H1 (cell line): ENCODE measurements around the gene LINC01488. TPM values are rescaled to one million over a fixed set of nuclear protein-coding genes. Genes with fewer than 3 reads are reported as not detected.

ENCODE experiments used
- CTCF ChIA-PET: fragments of 300-600 bp; sonication (Branson Sonifier 250); formaldehyde crosslinking; loops from one replicate; lab custom pipeline; 2021; ENCODE audit not compliant: partially characterized antibody; lab: Charles Lee
- POLR2A ChIA-PET: fragments of 300-600 bp; sonication (Branson Sonifier 250); formaldehyde crosslinking; loops from one replicate; lab custom pipeline; 2021; ENCODE audit warnings: inconsistent platforms; ENCODE audit not compliant: partially characterized antibody; lab: Charles Lee
- DNase-seq, 2 experiments: peaks; one replicate each; pipeline versions ENCODE4 v3.0.0 to v3.0.0-alpha.2; 2010 to 2022; ENCODE audit warnings: low spot score in 2 of 2, low read depth in 1 of 2, mixed read lengths in 1 of 2
- FAIRE-seq: peaks from 2 replicates; lab custom pipeline; 2011; peaks lifted over from hg19 to GRCh38; lab: Jason Lieb, UNC
- H2AFZ ChIP-seq: 2 replicates; pipeline ENCODE4 v1.8.1; 2012; ENCODE audit warnings: low read length, inconsistent platforms
- H2AK5ac ChIP-seq: 2 replicates; pipeline ENCODE4 v1.6.1; 2013; ENCODE audit warnings: low read depth, low read length
- H2BK120ac ChIP-seq: replicated peaks from 2 replicates; pipeline ENCODE3; 2013; ENCODE audit warnings: low read depth, low read length, inconsistent platforms
- H2BK12ac ChIP-seq: 2 replicates; pipeline ENCODE4 v1.6.1; 2013; ENCODE audit warnings: low read depth, low read length
- H2BK15ac ChIP-seq: 2 replicates; pipeline ENCODE4 v1.6.1; 2013; ENCODE audit warnings: low read length
- H2BK20ac ChIP-seq: 2 replicates; pipeline ENCODE4 v1.6.1; 2013; ENCODE audit warnings: low read length
- H2BK5ac ChIP-seq: 2 replicates; pipeline ENCODE4 v1.6.1; 2013; ENCODE audit warnings: low read depth, low read length
- H3K14ac ChIP-seq: 2 replicates; pipeline ENCODE4 v1.6.1; 2013; ENCODE audit warnings: inconsistent platforms; ENCODE audit not compliant: insufficient read length
- H3K18ac ChIP-seq: 2 replicates; pipeline ENCODE4 v1.6.1; 2013; ENCODE audit warnings: low read length; ENCODE audit errors: extremely low read depth
- H3K23ac ChIP-seq: 2 replicates; pipeline ENCODE4 v1.6.1; 2013; ENCODE audit warnings: inconsistent platforms; ENCODE audit not compliant: insufficient read length
- H3K23me2 ChIP-seq: 2 replicates; pipeline ENCODE4 v1.6.1; 2013; ENCODE audit warnings: low read depth, low read length
- H3K27ac ChIP-seq: 2 replicates; pipeline ENCODE4 v1.6.1; 2011; ENCODE audit warnings: low read depth, low read length, inconsistent platforms
- H3K27me3 ChIP-seq, 4 experiments: replicated peaks in 1 of 4; 1 replicate in 1 of 4; 2 replicates in 3 of 4; pipeline versions ENCODE4 v1.6.1 to v1.8.1; 2011 to 2013; ENCODE audit warnings: low read length in 3 of 4, mild to moderate bottlenecking in 3 of 4, inconsistent platforms in 2 of 4, mixed read lengths in 2 of 4, moderate library complexity in 1 of 4; ENCODE audit not compliant: control insufficient read depth in 3 of 4, insufficient read depth in 3 of 4; ENCODE audit errors: extremely low read depth in 1 of 4
- H3K36me3 ChIP-seq, 4 experiments: 2 replicates each; pipeline versions ENCODE4 v1.6.1 to v1.8.1; 2011 to 2013; ENCODE audit warnings: mild to moderate bottlenecking in 4 of 4, low read length in 3 of 4, moderate library complexity in 2 of 4, control low read depth in 1 of 4, inconsistent platforms in 1 of 4; ENCODE audit not compliant: insufficient read depth in 4 of 4, control insufficient read depth in 2 of 4
- H3K4ac ChIP-seq: replicated peaks from 2 replicates; pipeline ENCODE3; 2013; ENCODE audit warnings: low read length, low read depth, mixed read lengths, inconsistent platforms; ENCODE audit not compliant: insufficient read length
- H3K4me1 ChIP-seq, 4 experiments: replicated peaks in 1 of 4; 1 replicate in 1 of 4; 2 replicates in 3 of 4; pipeline versions ENCODE4 v1.6.1 to v1.8.1; 2011 to 2013; ENCODE audit warnings: low read length in 3 of 4, inconsistent platforms in 2 of 4, mixed read lengths in 1 of 4; ENCODE audit not compliant: insufficient read depth in 4 of 4, control insufficient read depth in 3 of 4
- H3K4me2 ChIP-seq, 2 experiments: 2 replicates each; pipeline versions ENCODE4 v1.6.1 to v1.8.1; 2011 to 2013; ENCODE audit warnings: low read depth in 2 of 2, low read length in 2 of 2, control low read depth in 1 of 2, inconsistent platforms in 1 of 2, mild to moderate bottlenecking in 1 of 2; ENCODE audit not compliant: insufficient read depth in 1 of 2
- H3K4me3 ChIP-seq, 4 experiments: fragments of 200-600, 300-600 bp in 1 of 4; sonication (generic), shearing (Covaris generic), sonication (Bioruptor Twin) in 1 of 4; 2 replicates each; pipeline versions ENCODE4 v1.5.1 to v1.8.1; 2011 to 2016; ENCODE audit warnings: low read length in 4 of 4, low read depth in 3 of 4, control low read depth in 2 of 4, inconsistent platforms in 2 of 4, mild to moderate bottlenecking in 2 of 4, mixed read lengths in 1 of 4, moderate library complexity in 1 of 4; ENCODE audit not compliant: insufficient read depth in 2 of 4; ENCODE audit errors: extremely low read depth in 1 of 4
- H3K56ac ChIP-seq: replicated peaks from 2 replicates; pipeline ENCODE3; 2013; ENCODE audit warnings: low read depth, mild to moderate bottlenecking, mixed read lengths, low read length, inconsistent platforms; ENCODE audit not compliant: insufficient read length
- H3K79me1 ChIP-seq: 2 replicates; pipeline ENCODE4 v1.6.1; 2013; ENCODE audit warnings: low read depth, low read length, control low read depth
- H3K79me2 ChIP-seq, 2 experiments: 2 replicates each; pipeline versions ENCODE4 v1.6.1 to v1.8.1; 2012 to 2013; ENCODE audit warnings: low read length in 2 of 2, mild to moderate bottlenecking in 2 of 2, inconsistent platforms in 1 of 2; ENCODE audit not compliant: insufficient read depth in 2 of 2, control insufficient read depth in 1 of 2
- H3K9ac ChIP-seq, 4 experiments: replicated peaks in 1 of 4; 1 replicate in 1 of 4; 2 replicates in 3 of 4; pipeline versions ENCODE4 v1.6.1 to v1.8.1; 2011 to 2013; ENCODE audit warnings: low read depth in 3 of 4, low read length in 3 of 4, control low read depth in 2 of 4, mild to moderate bottlenecking in 2 of 4, moderate library complexity in 2 of 4, inconsistent platforms in 1 of 4; ENCODE audit errors: extremely low read depth in 1 of 4
- H3K9me3 ChIP-seq, 2 experiments: 2 replicates each; pipeline versions ENCODE4 v1.6.1 to v1.8.1; 2012 to 2013; ENCODE audit warnings: mild to moderate bottlenecking in 2 of 2, moderate library complexity in 2 of 2, control low read depth in 1 of 2, inconsistent platforms in 1 of 2, low read depth in 1 of 2, low read length in 1 of 2, mixed read lengths in 1 of 2; ENCODE audit not compliant: insufficient read depth in 2 of 2
- H4K20me1 ChIP-seq, 2 experiments: replicated peaks in 1 of 2; 2 replicates each; pipeline versions ENCODE3 to v1.8.1; 2011 to 2013; ENCODE audit warnings: inconsistent platforms in 2 of 2, low read length in 2 of 2, mild to moderate bottlenecking in 1 of 2; ENCODE audit not compliant: insufficient read depth in 2 of 2, control insufficient read depth in 1 of 2
- H4K5ac ChIP-seq: 2 replicates; pipeline ENCODE4 v1.6.1; 2013; ENCODE audit warnings: low read length, low read depth, mixed read lengths, inconsistent platforms; ENCODE audit not compliant: insufficient read length
- H4K8ac ChIP-seq: 2 replicates; pipeline ENCODE4 v1.8.0; 2013; ENCODE audit warnings: mild to moderate bottlenecking, moderate library complexity, low read length, inconsistent platforms; ENCODE audit not compliant: insufficient read depth; ENCODE audit errors: extremely low read depth
- H4K91ac ChIP-seq: replicated peaks from 2 replicates; pipeline ENCODE3; 2013; ENCODE audit warnings: low read length, mixed read lengths, inconsistent platforms; ENCODE audit not compliant: insufficient read length
- EZH2 ChIP-seq: fragments of 200-600 bp; sonication (generic); IDR thresholded peaks from 2 replicates; pipeline ENCODE4 v1.7.1; 2012; ENCODE audit warnings: low read depth, mild to moderate bottlenecking, moderate library complexity, low read length, inconsistent platforms; ENCODE audit not compliant: severe bottlenecking
- FOSL1 ChIP-seq: IDR thresholded peaks from 2 replicates; pipeline ENCODE4 v1.6.1; 2011; ENCODE audit warnings: mild to moderate bottlenecking, low read depth, low read length, moderate library complexity; ENCODE audit not compliant: insufficient read depth
- JUND ChIP-seq: IDR thresholded peaks from 2 replicates; pipeline ENCODE4 v1.6.1; 2011; ENCODE audit warnings: mild to moderate bottlenecking, improper control_type of control experiment, low read length
- RAD21 ChIP-seq, 2 experiments: IDR thresholded peaks in 1 of 2; conservative IDR thresholded peaks in 1 of 2; 2 replicates each; pipeline ENCODE4 v1.6.1; 2011; ENCODE audit warnings: low read depth in 2 of 2, low read length in 2 of 2, improper control_type of control experiment in 1 of 2, inconsistent platforms in 1 of 2, mild to moderate bottlenecking in 1 of 2, moderate library complexity in 1 of 2
- WGBS, 2 experiments: shearing (Covaris generic) in 1 of 2; methylation state at CpG; one replicate each; pipeline versions ENCODE4 v1.1.6 to v1.1.7; 2013 to 2015; ENCODE audit warnings: low lambda C conversion rate in 2 of 2, mixed read lengths in 2 of 2, inconsistent platforms in 1 of 2, low coverage in 1 of 2, missing lambda C conversion rate in 1 of 2; ENCODE audit not compliant: insufficient replicate concordance in 2 of 2, insufficient coverage in 1 of 2, insufficient read length in 1 of 2; ENCODE audit errors: extremely low coverage in 1 of 2, missing lambda C conversion rate in 1 of 2; 5-methylcytosine and 5-hydroxymethylcytosine counted together
- polyA plus RNA-seq, 7 experiments: library from polyadenylated mRNA; depleted of rRNA in 3 of 7; stranded (reverse) in 5 of 7; unstranded in 2 of 7; fragments of >200 nt in 5 of 7; fragments of 200-250 nt in 2 of 7; gene quantifications; 1 replicate in 5 of 7; 2 replicates in 1 of 7; 4 replicates in 1 of 7; pipeline versions ENCODE4 v1.2.1 to v1.2.3, GENCODE V29; 2011 to 2013; ENCODE audit warnings: missing spikeins in 2 of 7, mixed read lengths in 2 of 7
- total RNA-seq: library from RNA; stranded (reverse); fragmentation: NEBNext Ultra II Directional; extraction: Animal tissue kit (Norgen Biotek cat#: 25700); gene quantifications from 2 replicates; pipeline ENCODE4 v1.2.1, GENCODE V29; 2021

Gene LINC01488
- total and polyA plus RNA-seq, 2 of the 8 experiments (the other 6 are each of a cell fraction or from before 2014, with no cell fraction given) = not detected

DNA sequence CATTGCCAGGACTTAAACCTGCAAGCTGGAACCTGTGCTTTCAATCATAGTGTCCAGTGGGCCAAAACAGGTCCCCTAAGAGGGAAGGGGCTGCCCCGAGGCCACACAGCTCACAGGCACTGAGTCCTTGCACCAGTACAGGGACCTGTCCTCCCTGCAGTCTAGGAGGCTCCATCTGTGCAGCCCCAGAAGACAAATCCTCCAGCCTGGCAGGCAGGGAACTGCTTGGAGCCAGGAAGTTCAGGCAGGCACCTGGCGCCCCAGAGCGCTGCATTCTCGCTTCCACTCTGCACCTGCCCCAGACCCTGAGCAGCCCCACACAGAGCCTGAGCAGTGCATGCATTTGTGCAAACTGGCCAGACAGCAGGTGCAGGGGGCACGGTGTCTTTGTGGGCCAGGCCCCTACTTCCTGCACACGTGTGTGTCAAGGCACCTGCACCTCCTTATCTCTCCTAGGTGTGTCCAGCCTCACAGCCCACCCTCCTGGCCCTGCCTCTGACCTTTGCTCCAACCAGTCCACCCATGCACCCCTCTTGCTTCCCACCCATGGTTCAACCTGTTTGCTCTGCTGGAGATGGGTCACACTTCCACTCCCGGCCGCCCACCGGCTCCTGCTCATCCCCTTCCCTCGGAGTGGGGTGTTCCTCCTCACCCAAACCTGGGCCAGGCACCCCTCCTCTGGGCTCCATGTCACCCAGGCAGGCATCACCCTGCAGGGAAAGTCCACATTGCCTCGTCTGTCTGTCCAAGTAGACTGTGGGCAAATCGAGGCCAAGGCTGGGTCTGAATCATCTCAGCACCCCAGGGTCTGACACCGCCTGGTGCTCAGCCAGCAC, 19.0 kb downstream of the LINC01488 start:
- no peak for DNase-seq
- no peak overlapping the region; the same call in 1 of the 2 replicates for H4K8ac ChIP-seq
- TF ChIP-seq EZH2 (no peak), JUND (no peak), RAD21 (IDR thresholded peaks at IDR 0.05 in 1 of 2, conservative IDR thresholded peaks at IDR 0.05 in 1 of 2; ENCODE audit: low read depth in 2 of 2, low read length in 2 of 2) (no peak), FOSL1 (no peak)

More for the DNA sequence above, 19.0 kb downstream of the LINC01488 start:
- no peak overlapping the region for H2AFZ ChIP-seq
- ChIA-PET POLR2A (interaction anchor here (1.7 kb wide), 1 partner anchor 17 kb away, joined by 3 read pairs; no protein-coding TSS in a partner anchor), CTCF (interaction anchor here (0.6 kb wide), 1 partner anchor 17 kb away, joined by 3 read pairs; no protein-coding TSS in a partner anchor)
- H3K56ac ChIP-seq = no peak overlapping the region
- no peak overlapping the region for H4K5ac ChIP-seq
- FAIRE-seq = no peak
- H4K20me1 ChIP-seq = no peaks in the 10 kb centered on the region
- H2BK120ac ChIP-seq = no peak overlapping the region
- H3K4me1 ChIP-seq = peaks cover 0 to 3% (median under 1%) of the 10 kb centered on the region in 4 experiments; a peak in 1 of 7 replicates
- H3K9me3 ChIP-seq = no peaks in the 10 kb centered on the region
- no peak overlapping the region for H4K91ac ChIP-seq
- no peaks in the 10 kb centered on the region for H3K79me1 ChIP-seq
- H3K27ac ChIP-seq = no peak overlapping the region
- no peaks in the 10 kb centered on the region for H3K36me3 ChIP-seq
- H2BK20ac ChIP-seq = no peak overlapping the region
- H3K23me2 ChIP-seq = peaks cover 3% of the 10 kb centered on the region; the same call in 1 of the 2 replicates
- no peak overlapping the region; the same call in 1 of the 2 replicates for H2BK12ac ChIP-seq
- H3K4me2 ChIP-seq = no peak overlapping the region
- no peak overlapping the region for H3K4ac ChIP-seq
- no peak overlapping the region for H3K18ac ChIP-seq
- H2BK15ac ChIP-seq = peak overlapping the region; percentile 10; the same call in 1 of the 2 replicates
- H3K79me2 ChIP-seq = no peaks in the 10 kb centered on the region
- no peak overlapping the region for H3K4me3 ChIP-seq
- no peaks in the 10 kb centered on the region for H3K27me3 ChIP-seq
- H3K9ac ChIP-seq = no peak overlapping the region
- H3K14ac ChIP-seq = no peak overlapping the region
- no peak overlapping the region; the same call in 1 of the 2 replicates for H2BK5ac ChIP-seq
- H2AK5ac ChIP-seq = no peak overlapping the region; the same call in 1 of the 2 replicates
- no peak overlapping the region for H3K23ac ChIP-seq
- 89% methylated on average over 9 of the region's 13 CpGs; no CpG with 5 or more reads in 1 of the 2 experiments for WGBS, 2 experiments
